SK-MEL-5 (cell line): Measurements from ENCODE around the gene PPP1CA. TPM values are rescaled to one million over a fixed set of nuclear protein-coding genes. Genes with fewer than 3 reads are reported as not detected.
"Not testable (repeated sequence)": the region's sequence is repeated elsewhere in the genome, so short reads cannot be mapped to it uniquely, and the experiment has no call there.

Source experiments
- DNase-seq: peaks from one replicate; pipeline ENCODE4 v3.0.0-alpha.2; 2016; ENCODE audit warnings: low read depth, low spot score
- in situ Hi-C: cut with HindIII; loops from 2 replicates; pipeline ENCODE4 v1.10.0; 2016; ENCODE audit warnings: low sequenced_read_pairs, high pct_unique_total_duplicates, low pct_unique_long_range_greater_than_20kb
- total RNA-seq: library from RNA; depleted of rRNA; stranded (reverse); fragments of >200 nt; shearing (Covaris generic); gene quantifications from 2 replicates; pipeline ENCODE4 v1.2.3, GENCODE V29; 2014

The PPP1CA gene
- total RNA-seq, 1 experiment from 2014 or later = 173 TPM

DNA sequence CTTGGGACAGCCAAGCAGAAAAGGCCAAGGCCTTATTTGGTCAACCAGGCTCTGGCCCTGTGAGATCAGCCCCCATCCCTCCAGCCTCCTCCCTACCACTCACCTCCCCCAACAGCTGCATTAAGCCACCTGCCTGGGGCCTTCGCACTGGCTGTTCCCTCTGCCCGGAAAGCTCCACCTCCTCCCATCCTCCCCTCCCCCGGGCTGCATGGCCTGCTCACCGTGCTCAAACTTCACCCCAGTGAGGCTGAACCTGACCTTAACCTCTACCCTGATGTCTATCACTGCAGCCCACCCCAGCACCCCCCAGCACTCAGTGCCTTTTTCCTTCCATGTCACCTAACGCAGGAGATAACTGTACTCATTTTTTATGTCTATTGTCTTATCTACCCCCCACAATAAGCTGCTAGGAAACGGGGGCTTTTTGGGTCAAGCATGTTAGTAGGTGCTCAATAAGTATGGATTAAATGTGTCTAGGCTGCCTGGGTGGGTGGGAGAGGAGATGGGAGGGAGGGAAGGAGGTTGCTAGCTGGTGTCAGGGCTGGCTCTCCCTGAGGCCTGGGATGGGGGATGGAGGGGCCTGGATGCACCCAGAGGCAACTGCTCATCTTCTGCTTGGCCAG lies 34.9 kb upstream of the PPP1CA start:
- in situ Hi-C loops = no loop called here
- DNase-seq = no peak

DNA sequence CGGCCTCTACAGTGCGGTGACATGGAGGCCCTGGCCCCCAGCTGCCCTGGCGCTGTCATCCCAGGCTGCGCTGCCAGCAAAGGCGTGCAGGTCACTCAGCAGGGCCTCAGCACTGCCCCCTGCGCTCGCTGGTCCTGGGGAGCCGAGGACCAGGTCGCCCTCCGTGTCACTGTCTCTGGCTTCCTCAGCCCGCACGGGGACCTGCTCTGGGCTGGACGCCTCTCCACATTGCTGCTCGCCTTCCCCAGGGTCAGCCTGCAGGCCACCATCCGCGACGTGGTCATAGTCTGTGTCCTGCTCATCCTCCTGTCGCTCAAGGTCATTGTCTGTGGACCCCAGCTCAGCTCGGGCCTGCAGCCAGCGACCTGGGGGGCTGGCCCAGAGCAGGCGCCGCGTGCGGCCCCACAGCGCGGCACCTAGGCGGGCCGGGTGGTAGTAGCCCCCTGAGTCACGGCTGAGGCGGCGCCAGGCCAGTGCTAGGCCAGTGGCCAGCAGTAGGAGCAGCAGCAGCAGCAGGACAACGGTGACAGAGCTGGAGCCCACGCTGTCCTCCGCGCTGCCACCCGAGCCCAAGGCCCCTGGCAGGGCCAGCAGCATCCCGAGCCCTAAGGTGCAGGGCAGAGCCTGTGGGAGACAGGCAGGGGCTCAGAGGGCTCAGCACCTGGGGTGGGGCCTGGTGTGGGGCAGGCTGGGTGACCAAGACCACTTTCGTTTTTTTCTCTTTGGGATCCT lies 34.2 kb upstream of the PPP1CA start:
- no peak for DNase-seq
- in situ Hi-C loops = no loop called here

DNA sequence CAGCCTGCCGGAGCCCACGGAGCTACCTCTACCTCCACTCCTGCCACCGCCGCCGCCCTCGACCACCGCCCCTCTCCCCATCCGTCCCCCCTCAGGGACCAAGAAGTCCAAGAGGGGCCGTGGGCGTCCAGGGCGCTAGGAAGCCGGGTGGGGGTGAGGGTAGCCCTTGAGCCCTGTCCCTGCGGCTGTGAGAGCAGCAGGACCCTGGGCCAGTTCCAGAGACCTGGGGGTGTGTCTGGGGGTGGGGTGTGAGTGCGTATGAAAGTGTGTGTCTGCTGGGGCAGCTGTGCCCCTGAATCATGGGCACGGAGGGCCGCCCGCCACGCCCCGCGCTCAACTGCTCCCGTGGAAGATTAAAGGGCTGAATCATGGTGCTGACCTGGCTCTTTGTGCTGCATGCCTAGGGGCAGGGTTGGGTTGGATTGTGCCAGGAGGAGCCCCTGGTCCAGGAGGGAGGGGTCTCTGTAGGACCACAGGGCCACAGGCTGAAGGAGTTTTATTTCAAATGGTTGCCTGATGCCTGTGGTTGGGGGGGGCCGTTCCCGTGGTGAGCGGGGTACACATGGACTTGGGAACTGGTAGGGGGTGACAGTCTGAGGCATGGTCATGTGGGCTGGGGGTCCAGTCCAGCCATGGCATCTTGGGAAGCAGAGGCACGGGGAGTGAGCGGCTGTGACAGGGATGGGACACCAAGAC lies 33.5 kb upstream of the PPP1CA start:
- no peak for DNase-seq
- in situ Hi-C loops = no loop called here

DNA sequence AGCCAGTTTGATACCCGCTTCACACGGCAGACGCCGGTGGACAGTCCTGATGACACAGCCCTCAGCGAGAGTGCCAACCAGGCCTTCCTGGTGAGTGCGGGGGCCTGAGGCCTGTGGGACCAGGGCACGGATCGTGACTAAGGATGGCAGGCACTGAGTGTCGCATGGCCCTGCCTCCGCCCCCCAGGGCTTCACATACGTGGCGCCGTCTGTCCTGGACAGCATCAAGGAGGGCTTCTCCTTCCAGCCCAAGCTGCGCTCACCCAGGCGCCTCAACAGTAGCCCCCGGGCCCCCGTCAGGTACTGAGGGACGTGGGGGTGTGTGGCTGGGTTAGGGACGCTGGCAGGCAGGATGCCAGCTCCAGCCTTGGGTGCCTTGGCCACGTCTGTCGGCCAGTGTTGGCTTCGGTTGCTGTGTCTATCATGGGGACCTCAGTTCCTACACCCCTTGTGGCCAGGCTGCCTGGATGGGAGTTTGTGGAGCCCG lies 32.8 kb upstream of the PPP1CA start:
- DNase-seq = no peak
- in situ Hi-C loops = no loop called here

DNA sequence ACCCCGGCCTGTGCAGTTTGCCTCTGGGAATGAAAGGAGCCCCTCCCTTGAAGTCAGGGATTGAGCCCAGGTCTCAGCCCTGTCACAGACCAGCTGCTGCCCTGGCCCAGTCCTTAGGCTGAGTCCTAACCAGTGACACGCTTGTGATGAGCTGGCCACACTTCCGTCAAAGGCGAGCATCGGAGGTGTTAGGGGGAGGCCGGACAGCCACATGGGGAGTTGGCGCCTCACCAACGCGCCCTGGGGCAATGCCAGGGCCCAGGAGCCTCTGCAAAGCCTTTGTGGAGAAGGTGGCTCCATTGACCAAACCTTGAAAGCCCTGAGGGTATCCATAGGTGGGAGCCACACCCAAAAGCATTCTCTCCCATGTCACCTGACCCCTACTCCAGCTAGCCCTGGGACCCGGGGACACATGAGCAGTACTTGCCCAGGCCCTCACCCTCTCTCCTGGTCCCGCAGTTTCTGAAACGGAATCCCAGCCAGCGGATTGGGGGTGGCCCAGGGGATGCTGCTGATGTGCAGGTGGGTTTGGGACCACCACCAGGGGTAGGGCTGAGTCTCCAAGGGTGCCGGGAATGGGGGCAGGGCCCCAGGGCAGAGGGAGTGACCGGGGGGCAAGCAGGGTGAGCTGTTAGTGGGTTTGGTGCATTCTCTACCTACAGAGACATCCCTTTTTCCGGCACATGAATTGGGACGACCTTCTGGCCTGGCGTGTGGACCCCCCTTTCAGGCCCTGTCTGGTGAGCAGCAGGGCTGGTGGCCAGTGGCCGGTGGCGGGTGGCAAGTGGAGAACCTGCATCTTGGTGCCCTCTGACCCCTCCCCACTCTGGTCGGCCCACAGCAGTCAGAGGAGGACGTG lies 32.1 kb upstream of the PPP1CA start:
- no peak for DNase-seq
- in situ Hi-C loops = no loop called here

DNA sequence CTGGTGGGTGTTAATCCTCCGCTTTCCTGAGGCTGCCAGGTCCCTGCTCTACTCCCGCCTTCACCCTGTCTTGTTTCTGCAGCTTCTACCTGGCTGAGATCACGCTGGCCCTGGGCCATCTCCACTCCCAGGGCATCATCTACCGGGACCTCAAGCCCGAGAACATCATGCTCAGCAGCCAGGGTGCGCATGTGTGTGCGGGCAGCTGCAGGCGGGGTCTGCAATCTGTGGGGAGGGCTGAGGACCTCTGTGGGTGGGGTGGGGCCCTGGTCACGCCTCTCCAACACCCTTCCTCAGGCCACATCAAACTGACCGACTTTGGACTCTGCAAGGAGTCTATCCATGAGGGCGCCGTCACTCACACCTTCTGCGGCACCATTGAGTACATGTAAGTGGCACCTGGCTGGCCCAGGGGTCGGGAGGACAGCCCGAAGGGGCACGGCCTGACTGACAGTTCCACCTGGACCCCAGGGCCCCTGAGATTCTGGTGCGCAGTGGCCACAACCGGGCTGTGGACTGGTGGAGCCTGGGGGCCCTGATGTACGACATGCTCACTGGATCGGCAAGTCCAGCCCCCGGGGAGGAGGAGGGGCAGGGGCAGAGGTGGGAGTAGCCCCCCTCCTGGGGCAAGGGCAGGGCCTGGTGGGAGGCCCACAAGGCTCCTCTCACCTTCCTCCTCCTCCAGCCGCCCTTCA lies 31.1 kb upstream of the PPP1CA start:
- DNase-seq = no peak

DNA sequence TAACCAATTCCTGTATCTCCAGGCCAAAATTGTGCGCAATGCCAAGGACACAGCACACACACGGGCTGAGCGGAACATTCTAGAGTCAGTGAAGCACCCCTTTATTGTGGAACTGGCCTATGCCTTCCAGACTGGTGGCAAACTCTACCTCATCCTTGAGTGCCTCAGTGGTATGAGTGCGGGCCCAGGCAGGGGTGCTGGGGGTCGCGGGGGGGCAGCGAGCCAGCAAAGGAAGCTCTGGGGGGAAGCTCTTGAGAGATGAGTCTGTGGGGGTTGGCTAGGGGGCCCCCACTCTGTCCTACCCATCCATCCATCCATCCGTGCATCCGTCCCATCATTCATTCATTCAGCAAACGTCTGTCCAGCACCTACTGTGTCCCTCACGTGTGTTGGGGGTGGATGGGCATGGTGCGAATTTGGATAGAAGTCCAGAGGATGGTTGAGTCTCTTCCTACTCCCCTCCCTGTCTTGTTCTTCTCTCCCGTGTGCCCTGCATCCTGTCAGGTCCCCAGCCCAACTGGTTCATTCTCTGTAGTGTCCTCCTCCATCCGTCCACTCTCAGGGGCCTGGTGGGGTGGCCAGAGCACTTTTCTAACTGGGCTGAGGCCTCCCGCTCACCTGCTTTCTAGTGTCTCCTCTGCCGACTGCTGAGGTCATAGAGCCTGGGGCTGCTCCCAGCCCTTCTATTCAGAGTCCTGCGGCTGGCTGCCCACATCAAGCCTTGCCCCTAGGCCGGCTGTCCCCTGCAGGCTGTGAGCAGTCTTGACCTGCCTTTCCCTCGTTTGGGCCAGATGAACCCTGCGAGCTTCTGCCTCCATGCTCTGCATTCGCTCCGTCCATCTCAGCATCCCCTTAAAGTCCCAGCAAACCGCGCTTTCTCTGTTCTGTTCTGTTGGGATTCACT lies 29.9 kb upstream of the PPP1CA start:
- in situ Hi-C loops = no loop called here

More for the DNA sequence above, 31.1 kb upstream of the PPP1CA start:
- in situ Hi-C loops = no loop called here

DNA sequence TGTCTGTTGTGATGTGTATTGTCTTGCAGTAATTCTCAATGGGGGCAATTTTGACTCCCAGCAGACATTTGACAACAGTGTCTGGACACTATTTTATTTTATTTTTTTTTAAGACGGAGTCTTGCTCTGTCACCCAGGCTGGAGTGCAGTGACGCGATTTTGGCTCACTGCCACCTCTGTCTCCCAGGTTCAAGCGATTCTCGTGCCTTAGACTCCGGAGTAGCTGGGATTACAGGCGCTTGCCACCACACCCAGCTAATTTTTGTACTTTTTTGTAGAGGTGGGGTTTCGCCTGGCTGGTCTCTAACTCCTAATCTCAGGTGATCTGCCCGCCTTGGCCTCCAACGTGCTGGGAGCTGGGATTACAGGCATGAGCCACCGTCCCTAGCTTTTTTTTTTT lies 28.1 kb upstream of the PPP1CA start:
- in situ Hi-C loops = no loop called here
- no peak for DNase-seq

More for the DNA sequence above, 29.9 kb upstream of the PPP1CA start:
- no peak for DNase-seq

DNA sequence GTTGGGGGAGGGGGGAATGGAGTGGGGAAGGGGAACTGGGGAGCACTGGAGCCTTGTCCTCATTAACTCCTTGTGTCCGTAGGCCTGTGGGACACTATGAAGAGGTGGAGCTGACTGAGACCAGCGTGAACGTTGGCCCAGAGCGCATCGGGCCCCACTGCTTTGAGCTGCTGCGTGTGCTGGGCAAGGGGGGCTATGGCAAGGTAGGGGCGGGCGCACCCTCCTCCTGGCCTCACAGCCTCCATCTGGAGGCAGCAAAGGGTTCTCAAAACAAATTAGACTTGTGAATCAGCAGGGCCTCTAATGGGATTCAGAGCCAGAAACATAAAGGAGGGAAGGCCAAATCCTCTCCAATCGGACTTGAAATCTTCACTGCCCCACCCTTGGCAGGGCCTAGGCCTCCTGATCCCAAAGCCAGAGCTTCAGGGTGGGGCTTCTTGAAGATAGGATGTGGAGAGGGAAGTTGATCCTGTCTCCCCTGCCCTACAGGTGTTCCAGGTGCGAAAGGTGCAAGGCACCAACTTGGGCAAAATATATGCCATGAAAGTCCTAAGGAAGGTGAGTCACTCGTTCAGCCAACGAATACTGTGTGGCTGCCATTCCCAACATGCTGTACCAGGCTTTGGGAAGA lies 27.5 kb upstream of the PPP1CA start:
- no peak for DNase-seq
- in situ Hi-C loops = no loop called here

DNA sequence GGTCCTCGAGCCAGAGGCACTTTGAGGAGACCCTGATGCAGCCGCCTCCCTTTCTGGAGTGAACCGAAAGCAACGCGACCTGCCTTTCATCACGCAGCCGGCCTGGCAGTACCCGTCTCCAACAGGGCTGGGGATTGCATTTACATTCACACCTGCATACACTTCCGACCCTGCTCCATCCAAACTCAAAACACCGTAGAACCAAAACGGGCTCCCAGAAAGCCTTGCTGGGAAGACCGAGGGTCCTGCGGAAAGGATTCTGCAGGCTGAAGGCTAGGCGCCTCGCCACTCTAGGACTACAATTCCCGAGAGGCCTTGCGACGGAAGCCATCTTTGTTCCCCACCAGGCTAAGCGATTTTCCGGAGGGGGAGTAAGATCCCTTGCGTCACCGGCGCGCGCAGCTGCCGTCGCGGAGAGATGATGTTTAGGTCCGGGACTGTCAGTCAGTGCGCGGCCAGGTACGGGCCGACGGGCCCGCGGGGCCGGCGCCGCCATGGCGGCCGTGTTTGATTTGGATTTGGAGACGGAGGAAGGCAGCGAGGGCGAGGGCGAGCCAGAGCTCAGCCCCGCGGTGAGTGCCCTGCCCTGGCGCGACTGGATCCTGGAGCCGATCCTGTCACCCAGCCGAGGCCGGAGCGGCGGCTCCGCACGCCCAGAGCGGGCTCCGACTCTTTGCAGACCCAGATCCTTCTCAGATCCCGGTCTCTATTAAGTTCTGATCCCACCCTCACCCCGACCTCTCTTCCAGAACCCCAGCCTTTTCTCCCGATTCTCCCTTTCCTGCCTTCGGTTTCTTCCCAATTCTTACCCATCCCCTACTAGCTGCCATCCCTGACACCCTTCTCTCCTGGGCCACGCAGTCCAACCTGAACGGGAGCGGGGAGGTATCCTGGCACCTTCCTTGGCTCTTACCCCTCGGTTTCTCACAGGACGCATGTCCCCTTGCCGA lies 26.7 kb upstream of the PPP1CA start, which contains the start of gene RPS6KB2:
Gene RPS6KB2 (plus strand): TSS at position 443 of the 950 bp plus-strand sequence. CDS start 52 bp downstream, at position 495.
- peak; percentile 94 for DNase-seq
- in situ Hi-C loops = no loop called here

DNA sequence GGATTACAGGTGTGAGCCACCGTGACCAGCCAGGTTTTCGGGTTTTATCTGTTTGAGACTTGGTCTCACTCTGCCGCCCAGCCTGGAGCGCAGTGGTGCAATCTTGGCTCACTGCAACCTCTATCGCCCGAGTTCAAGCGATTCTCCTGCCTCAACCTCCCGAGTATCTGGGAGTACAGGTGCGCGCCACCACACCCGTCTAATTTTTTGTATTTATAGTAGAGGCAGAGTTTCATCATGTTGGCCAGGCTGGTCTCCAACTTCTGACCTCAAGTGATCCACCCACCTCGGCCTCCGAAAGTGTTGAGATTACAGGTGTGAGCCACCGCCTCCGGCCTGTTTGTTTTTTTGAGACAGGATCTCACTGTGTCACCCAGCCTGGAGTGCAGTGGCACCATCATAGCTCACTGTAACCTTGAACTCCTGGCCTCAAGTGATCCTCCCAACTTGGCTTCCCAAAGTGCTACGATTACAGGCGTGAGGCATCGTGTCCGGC lies 25.8 kb upstream of the PPP1CA start:
- in situ Hi-C loops = not testable (repeated sequence)

DNA sequence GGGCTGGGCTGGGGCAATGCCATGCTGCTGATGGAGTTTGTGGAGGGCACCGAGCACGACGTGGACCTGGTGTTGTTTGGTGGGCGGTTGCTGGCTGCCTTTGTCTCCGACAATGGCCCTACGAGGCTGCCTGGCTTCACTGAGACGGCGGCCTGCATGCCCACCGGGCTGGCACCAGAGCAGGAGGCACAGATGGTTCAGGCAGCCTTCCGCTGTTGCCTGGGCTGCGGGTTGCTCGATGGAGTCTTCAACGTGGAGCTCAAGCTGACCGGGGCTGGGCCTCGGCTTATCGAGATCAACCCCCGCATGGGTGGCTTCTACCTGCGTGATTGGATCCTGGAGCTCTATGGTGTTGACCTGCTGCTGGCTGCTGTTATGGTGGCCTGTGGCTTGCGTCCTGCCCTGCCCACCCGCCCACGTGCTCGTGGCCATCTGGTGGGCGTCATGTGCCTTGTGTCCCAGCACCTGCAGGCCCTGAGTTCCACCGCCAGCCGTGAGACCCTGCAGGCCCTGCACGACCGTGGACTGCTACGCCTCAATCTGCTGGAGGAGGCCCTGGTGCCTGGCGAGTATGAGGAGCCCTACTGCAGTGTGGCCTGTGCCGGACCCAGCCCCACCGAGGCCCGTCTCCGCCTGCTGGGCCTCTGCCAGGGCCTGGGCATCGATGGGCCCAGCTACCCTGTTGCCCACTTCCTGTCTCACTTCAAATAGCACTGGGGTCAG lies 22.4 kb upstream of the PPP1CA start:
- in situ Hi-C loops = no loop called here
- no peak for DNase-seq

More for the DNA sequence above, 25.8 kb upstream of the PPP1CA start:
- not testable (repeated sequence) for DNase-seq

DNA sequence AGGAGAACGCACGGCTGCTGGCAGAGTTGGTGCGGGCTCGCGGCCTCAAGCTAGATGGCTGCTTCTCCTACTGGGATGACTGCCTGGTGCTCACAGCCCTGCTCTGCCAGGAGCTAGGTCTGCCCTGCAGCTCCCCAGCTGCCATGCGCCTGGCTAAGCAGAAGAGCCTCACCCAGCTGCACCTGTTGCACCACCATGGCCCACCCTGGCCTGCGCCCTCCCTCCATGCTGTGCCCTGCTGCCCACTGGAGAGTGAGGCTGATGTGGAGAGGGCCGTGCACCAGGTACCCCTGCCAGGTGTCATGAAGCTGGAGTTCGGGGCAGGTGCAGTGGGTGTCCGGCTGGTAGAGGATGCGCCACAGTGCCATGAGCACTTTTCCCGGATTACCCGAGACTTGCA lies 21.8 kb upstream of the PPP1CA start:
- in situ Hi-C loops = no loop called here
- no peak for DNase-seq

DNA sequence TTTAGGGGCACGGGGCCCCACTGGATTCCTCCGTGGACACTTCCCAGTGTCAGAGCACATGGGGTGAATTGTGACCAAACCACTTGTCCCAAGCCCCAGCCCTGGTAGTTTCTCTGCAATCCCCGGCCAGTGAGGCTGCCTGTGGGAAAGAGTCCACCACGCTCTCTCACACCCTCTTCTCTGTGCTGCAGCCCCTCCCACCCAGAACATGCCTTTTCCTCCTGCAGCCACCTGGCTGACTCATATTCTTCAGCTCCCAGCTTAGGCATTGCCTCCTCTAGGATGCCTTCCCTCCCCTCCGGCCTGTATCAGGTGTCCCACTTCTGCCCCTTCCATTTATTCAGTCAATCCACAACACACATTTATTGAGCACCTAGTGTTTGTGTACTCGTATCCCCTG lies 21.2 kb upstream of the PPP1CA start:
- no peak for DNase-seq
- in situ Hi-C loops = no loop called here
